Stomach (tissue), 9 donors: Measurements from ENCODE around the gene UBD. TPM values are rescaled to one million over a fixed set of nuclear protein-coding genes. Genes with fewer than 3 reads are reported as not detected.

Source experiments
- DNase-seq, 2 donors: peaks; one replicate each; pipeline versions ENCODE4 v3.0.0 to v3.0.0-alpha.2; 2013 to 2019
- H3K27ac ChIP-seq, 5 donors: fragments of 200-600 bp in 4 of 5; sonication (generic) in 4 of 5; one replicate each; pipeline ENCODE4 v1.5.1; 2013 to 2019; ENCODE audit warnings: mild to moderate bottlenecking in 1 of 5, moderate library complexity in 1 of 5
- H3K27me3 ChIP-seq, 3 donors: fragments of 200-600 bp; sonication (generic); one replicate each; pipeline ENCODE4 v1.5.1; 2017 to 2019; ENCODE audit warnings: mixed run types in 1 of 3
- H3K36me3 ChIP-seq, 4 donors: fragments of 200-600 bp; sonication (generic); 1 replicate in 3 of 4; 2 replicates in 1 of 4; pipeline ENCODE4 v1.5.1; 2016 to 2019
- H3K4me1 ChIP-seq, 4 donors: fragments of 200-600 bp; sonication (generic); one replicate each; pipeline ENCODE4 v1.5.1; 2016 to 2019
- H3K4me3 ChIP-seq, 4 donors: fragments of 200-600 bp; sonication (generic) in 3 of 4; one replicate each; pipeline ENCODE4 v1.5.1; 2016 to 2019; ENCODE audit warnings: mild to moderate bottlenecking in 1 of 4
- H3K9me3 ChIP-seq, 4 donors: fragments of 200-600 bp; sonication (generic); one replicate each; pipeline ENCODE4 v1.5.1; 2016 to 2019
- EP300 ChIP-seq: sonication (generic); formaldehyde crosslinking; IDR thresholded peaks from one replicate; pipeline ENCODE4 v1.6.1; 2017; ENCODE audit warnings: antibody characterized with exemption
- POLR2A ChIP-seq, 4 donors: fragments of 450-650 bp; IDR thresholded peaks; one replicate each; pipeline ENCODE4 v1.6.1; 2016; ENCODE audit warnings: antibody characterized with exemption in 4 of 4, control low read depth in 2 of 4, mild to moderate bottlenecking in 1 of 4, moderate library complexity in 1 of 4
- POLR2AphosphoS5 ChIP-seq, 3 donors: sonication (generic); formaldehyde crosslinking; IDR thresholded peaks; one replicate each; pipeline ENCODE4 v1.6.1; 2016; ENCODE audit warnings: antibody characterized with exemption in 3 of 3
- WGBS, 5 donors: extraction: QIAGEN DNeasy Blood & Tissue Kit in 3 of 5; methylation state at CpG; one replicate each; pipeline versions ENCODE4 v1.1.5 to v1.1.7; 2013 to 2018; 5-methylcytosine and 5-hydroxymethylcytosine counted together
- intact Hi-C: fragments of 100-400 bp; cut with DNase I; formaldehyde crosslinking; loops from one replicate; pipeline ENCODE4 v1.15.1; 2023; ENCODE audit warnings: low total_unique reads
- polyA plus RNA-seq, 3 donors: library from polyadenylated mRNA; stranded (reverse); fragments of 200-250 nt; gene quantifications; one replicate each; pipeline ENCODE4 v1.2.3, GENCODE V29; 2013
- total RNA-seq, 5 donors: library from RNA; depleted of rRNA; stranded (reverse); fragments of >200 nt; gene quantifications; one replicate each; pipeline versions ENCODE4 v1.1.0 to v1.2.3, GENCODE V29; 2014 to 2016
- TF ChIP-seq, protein P1 (sequence below), 7 experiments: fragments of 450-650 bp in 4 of 7; fragments of 200-600 bp in 3 of 7; sonication (generic) in 3 of 7; IDR thresholded peaks; one replicate each; pipeline ENCODE4 v1.5.1; 2016 to 2019; ENCODE audit warnings: antibody characterized with exemption in 7 of 7, control low read depth in 2 of 7, mild to moderate bottlenecking in 1 of 7
- donor health status: healthy with polysubstance abuse.
- donor health status: Bipolar disorder and iron deficiency.
- donor health status: healthy.

The UBD gene
- total and polyA plus RNA-seq, 8 donors = 4.0 to 65.8 (median 7.7) TPM; not detected in 3

DNA sequence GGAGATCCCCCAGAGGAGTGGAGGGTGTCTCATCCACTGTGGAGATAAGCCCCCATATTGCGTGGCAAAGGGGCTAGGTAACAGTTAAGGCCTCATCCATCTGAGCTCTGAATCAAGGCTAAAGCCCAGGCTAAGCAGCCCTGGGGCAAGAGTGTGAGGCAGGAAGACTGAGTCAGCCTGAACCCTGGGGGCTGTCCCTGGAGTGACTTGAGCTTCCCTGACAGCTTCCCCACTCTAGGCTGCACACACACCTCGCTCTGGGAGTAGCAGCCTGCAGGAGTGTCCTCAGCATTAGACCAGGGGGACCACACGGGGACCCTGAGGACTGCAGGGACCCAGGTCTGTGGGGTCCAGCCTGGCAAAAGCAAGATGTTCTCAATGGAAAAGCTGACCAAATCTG is 27.9 kb downstream of the UBD start:
- intact Hi-C loops = no loop called here
- Histone ChIP-seq H3K27ac (no peak overlapping the region), H3K36me3 (no peaks in the 10 kb centered on the region), H3K27me3 (no peaks in the 10 kb centered on the region), H3K4me1 (no peaks in the 10 kb centered on the region), H3K4me3 (no peak overlapping the region), H3K9me3 (no peaks in the 10 kb centered on the region)
- 39 to 70% (median 62%) methylated on average over 3 of the region's 3 CpGs for WGBS, 5 donors
- no peak for DNase-seq
- TF ChIP-seq EP300 (no peak), POLR2A (IDR thresholded peaks at IDR 0.05) (no peak), POLR2AphosphoS5 (IDR thresholded peaks at IDR 0.05) (no peak)
- TF ChIP-seq, protein P1, sequence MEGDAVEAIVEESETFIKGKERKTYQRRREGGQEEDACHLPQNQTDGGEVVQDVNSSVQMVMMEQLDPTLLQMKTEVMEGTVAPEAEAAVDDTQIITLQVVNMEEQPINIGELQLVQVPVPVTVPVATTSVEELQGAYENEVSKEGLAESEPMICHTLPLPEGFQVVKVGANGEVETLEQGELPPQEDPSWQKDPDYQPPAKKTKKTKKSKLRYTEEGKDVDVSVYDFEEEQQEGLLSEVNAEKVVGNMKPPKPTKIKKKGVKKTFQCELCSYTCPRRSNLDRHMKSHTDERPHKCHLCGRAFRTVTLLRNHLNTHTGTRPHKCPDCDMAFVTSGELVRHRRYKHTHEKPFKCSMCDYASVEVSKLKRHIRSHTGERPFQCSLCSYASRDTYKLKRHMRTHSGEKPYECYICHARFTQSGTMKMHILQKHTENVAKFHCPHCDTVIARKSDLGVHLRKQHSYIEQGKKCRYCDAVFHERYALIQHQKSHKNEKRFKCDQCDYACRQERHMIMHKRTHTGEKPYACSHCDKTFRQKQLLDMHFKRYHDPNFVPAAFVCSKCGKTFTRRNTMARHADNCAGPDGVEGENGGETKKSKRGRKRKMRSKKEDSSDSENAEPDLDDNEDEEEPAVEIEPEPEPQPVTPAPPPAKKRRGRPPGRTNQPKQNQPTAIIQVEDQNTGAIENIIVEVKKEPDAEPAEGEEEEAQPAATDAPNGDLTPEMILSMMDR (IDR thresholded peaks at IDR 0.05) = no peak

DNA sequence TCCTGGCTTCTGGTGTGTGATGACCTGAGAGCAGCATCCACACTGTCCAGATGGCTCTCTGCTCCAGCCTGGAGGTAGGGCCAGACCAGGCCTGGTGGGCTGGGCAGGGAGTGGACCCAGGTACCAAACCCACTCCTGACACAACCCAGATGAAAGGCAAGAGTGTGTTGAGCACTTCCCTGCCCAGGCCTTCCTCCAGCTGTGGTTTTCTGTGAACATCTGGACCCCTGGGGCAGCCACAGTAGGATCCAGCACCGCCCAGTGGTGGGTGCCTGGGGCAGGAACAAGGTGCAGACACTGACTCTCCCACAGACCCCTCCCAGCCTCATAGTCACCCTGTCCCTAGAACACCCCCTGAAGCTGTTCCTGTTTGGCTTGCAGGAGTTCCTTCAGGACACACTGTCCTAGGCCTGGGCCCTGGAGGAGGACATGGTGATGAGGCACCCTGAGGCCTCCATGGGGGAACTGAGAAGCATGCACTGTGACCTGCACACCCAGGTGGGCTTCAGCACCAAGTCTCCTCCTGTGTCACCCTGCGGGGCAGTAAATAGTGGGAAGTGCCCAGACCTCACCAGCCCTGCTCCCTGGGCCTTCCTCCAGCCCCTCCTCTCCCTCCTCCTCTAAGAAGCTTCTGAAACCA is 28.7 kb downstream of the UBD start:
- Histone ChIP-seq H3K4me3 (no peak overlapping the region), H3K36me3 (no peaks in the 10 kb centered on the region), H3K27me3 (no peaks in the 10 kb centered on the region), H3K9me3 (no peaks in the 10 kb centered on the region), H3K27ac (no peak overlapping the region), H3K4me1 (no peaks in the 10 kb centered on the region)
- no peak for DNase-seq
- intact Hi-C loops = no loop called here
- WGBS, 5 donors = 59 to 81% (median 75%) methylated on average over 2 of the region's 2 CpGs; no CpG with 5 or more reads in 1 of the 5 donors
- TF ChIP-seq POLR2A (IDR thresholded peaks at IDR 0.05) (no peak), EP300 (no peak), POLR2AphosphoS5 (IDR thresholded peaks at IDR 0.05) (no peak)
- TF ChIP-seq, protein P1 (IDR thresholded peaks at IDR 0.05) = no peak

DNA sequence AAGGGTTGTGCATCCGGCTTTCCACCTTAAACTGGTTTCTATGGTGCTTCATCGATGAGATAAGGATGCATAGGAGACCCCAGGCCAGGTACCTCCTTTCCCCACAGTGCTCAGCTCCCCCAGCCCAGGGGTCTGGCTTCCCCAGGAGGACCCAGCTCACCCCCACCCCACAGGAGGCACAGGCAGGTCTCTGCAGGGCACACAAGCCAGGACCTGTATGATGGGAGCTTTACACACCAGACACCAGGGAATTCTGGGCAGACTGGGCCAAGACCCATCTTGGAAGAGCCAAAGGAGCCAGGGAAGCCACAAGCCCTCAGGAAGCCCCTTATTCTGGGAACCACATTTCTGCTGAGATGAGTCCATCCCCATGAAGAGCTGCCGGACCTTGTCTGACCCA is 29.6 kb downstream of the UBD start:
- H3K4me1 ChIP-seq = no peaks in the 10 kb centered on the region
- H3K4me3 ChIP-seq = no peak overlapping the region
- H3K27ac ChIP-seq = no peak overlapping the region
- WGBS, 5 donors = 77 to 95% (median 86%) methylated on average over 2 to 3 of the region's 3 CpGs
- DNase-seq = no peak
- H3K27me3 ChIP-seq = no peaks in the 10 kb centered on the region
- no peaks in the 10 kb centered on the region for H3K36me3 ChIP-seq
- no peak for TF ChIP-seq POLR2AphosphoS5 (IDR thresholded peaks at IDR 0.05)
- TF ChIP-seq POLR2A (IDR thresholded peaks at IDR 0.05) = no peak
- TF ChIP-seq, protein P1 (IDR thresholded peaks at IDR 0.05) = no peak
- no peak for TF ChIP-seq EP300
- no peaks in the 10 kb centered on the region for H3K9me3 ChIP-seq
- intact Hi-C loops = no loop called here

DNA sequence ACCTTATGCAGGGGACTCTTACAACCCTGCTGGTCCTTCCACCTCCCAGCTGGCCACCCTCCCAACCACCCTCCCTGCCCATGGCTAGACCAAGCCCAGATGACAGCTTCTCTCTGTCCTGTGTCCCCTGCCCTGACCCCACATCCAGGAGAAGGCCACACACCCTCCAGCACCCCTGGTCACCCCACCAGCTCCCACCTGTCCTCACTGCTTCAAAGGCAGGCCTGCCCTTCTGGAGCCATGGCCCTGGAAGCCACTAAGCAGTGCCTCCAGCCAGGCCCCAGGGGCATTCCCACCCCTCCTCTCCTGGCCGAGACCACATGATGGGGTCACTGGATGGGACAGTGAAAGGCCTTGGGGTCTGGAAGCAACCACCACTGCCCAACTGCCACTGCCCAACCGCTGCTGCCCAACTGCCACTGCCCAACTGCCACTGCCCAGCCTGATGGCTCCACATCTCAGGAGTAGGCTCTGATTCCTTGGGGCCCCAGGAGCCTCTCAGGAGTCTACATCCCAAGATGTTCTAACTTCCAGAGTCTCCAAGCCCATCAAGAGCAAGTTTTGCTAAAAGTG is 30.5 kb downstream of the UBD start:
- intact Hi-C loops = no loop called here
- Histone ChIP-seq H3K4me1 (no peaks in the 10 kb centered on the region), H3K27me3 (no peaks in the 10 kb centered on the region), H3K27ac (no peak overlapping the region), H3K4me3 (no peak overlapping the region), H3K36me3 (no peaks in the 10 kb centered on the region), H3K9me3 (no peaks in the 10 kb centered on the region)
- no peak for TF ChIP-seq POLR2A (IDR thresholded peaks at IDR 0.05)
- TF ChIP-seq POLR2AphosphoS5 (IDR thresholded peaks at IDR 0.05) = no peak
- TF ChIP-seq, protein P1 (IDR thresholded peaks at IDR 0.05) = no peak
- no peak for TF ChIP-seq EP300
- 70 to 87% (median 80%) methylated on average over 1 to 2 of the region's 2 CpGs; no CpG with 5 or more reads in 1 of the 5 donors for WGBS, 5 donors
- no peak for DNase-seq
